Kidney (tissue), 14 donors: Measurements from ENCODE around the gene ESF1. TPM values are rescaled to one million over a fixed set of nuclear protein-coding genes. Genes with fewer than 3 reads are reported as not detected.

Experiments
- DNase-seq, 5 donors: peaks; one replicate each; pipeline ENCODE4 v3.0.0-alpha.2; 2013 to 2020
- FAIRE-seq: peaks from 2 replicates; lab custom pipeline; 2012; peaks lifted over from hg19 to GRCh38; lab: Jason Lieb, UNC
- H3K27ac ChIP-seq, 2 donors: one replicate each; pipeline ENCODE4 v1.7.0; 2013; ENCODE audit warnings: low read depth in 2 of 2, low read length in 2 of 2, inconsistent platforms in 1 of 2
- H3K27me3 ChIP-seq: one replicate; pipeline ENCODE4 v1.7.1; 2013; ENCODE audit warnings: low read length, inconsistent platforms; ENCODE audit not compliant: control insufficient read depth, insufficient read depth
- H3K36me3 ChIP-seq, 3 donors: one replicate each; pipeline versions ENCODE4 v1.7.0 to v1.7.1; 2013; ENCODE audit warnings: low read length in 3 of 3, control low read depth in 1 of 3, inconsistent platforms in 1 of 3; ENCODE audit not compliant: insufficient read depth in 3 of 3, control insufficient read depth in 2 of 3
- H3K4me1 ChIP-seq, 3 donors: one replicate each; pipeline versions ENCODE4 v1.7.0 to v1.7.1; 2013; ENCODE audit warnings: low read length in 3 of 3, inconsistent platforms in 1 of 3, low read depth in 1 of 3; ENCODE audit not compliant: control insufficient read depth in 2 of 3, insufficient read depth in 2 of 3
- H3K4me3 ChIP-seq, 3 donors: one replicate each; pipeline versions ENCODE4 v1.7.0 to v1.8.1; 2013; ENCODE audit warnings: low read length in 3 of 3, control low read depth in 1 of 3, inconsistent platforms in 1 of 3
- H3K9ac ChIP-seq, 3 donors: one replicate each; pipeline versions ENCODE4 v1.7.0 to v1.7.1; 2013; ENCODE audit warnings: low read length in 3 of 3, control low read depth in 1 of 3, inconsistent platforms in 1 of 3
- H3K9me3 ChIP-seq, 3 donors: one replicate each; pipeline versions ENCODE4 v1.7.0 to v1.7.1; 2013; ENCODE audit warnings: low read length in 3 of 3, control low read depth in 1 of 3, inconsistent platforms in 1 of 3; ENCODE audit not compliant: control insufficient read depth in 2 of 3, insufficient read depth in 1 of 3
- CTCF ChIP-seq: IDR thresholded peaks from 3 replicates; pipeline ENCODE4 v1.5.1; 2012; ENCODE audit warnings: mild to moderate bottlenecking, moderate library complexity, borderline replicate concordance; ENCODE audit not compliant: insufficient read depth; ENCODE audit errors: extremely low read depth
- intact Hi-C: fragments of 100-400 bp; cut with DNase I; formaldehyde crosslinking; loops from one replicate; pipeline ENCODE4 v1.11.1; 2022
- polyA plus RNA-seq: library from polyadenylated mRNA; stranded (reverse); fragments of 350-450 nt; fragmentation: Illumina TruSeq; extraction: RNeasy Lipid Tissue Mini Kit (QIAGEN cat#74804); gene quantifications from one replicate; pipeline ENCODE4 v1.2.3, GENCODE V29; 2014; ENCODE audit warnings: low read depth, low replicate concordance; ENCODE audit not compliant: insufficient read depth
- total RNA-seq: library from RNA; stranded (reverse); fragmentation: NEBNext Ultra II Directional; extraction: Animal tissue kit (Norgen Biotek cat#: 25700); gene quantifications from one replicate; pipeline ENCODE4 v1.2.1, GENCODE V29; 2021
- donor health status: control.
- donor health status: control.
- donor health status: control.
- donor health status: control.
- donor health status: control.
- donor health status: DM: yes; HTN: yes; CAD: no.
- donor health status: Normal renal cell carcinoma (clear cell type).

Gene ESF1
- total and polyA plus RNA-seq, 2 donors from 2014 or later: 4.9 to 12.6 TPM

- intact Hi-C loops: loop anchor here (10.0 kb wide), 1 partner anchor 230 kb away; no protein-coding TSS in a partner anchor
- FAIRE-seq: no peak
Measured at GRCh38 chr20:13824459-13824858, 39.7 kb upstream of the ESF1 start.

GRCh38 chr20:13822459-13822858, 37.7 kb upstream of the ESF1 start:
- FAIRE-seq: no peak
- H3K27me3 ChIP-seq: no peaks in the 10 kb centered on the region
- H3K9me3 ChIP-seq: no peaks in the 10 kb centered on the region
- intact Hi-C loops: loop anchor here (10.0 kb wide), 1 partner anchor 232 kb away; no protein-coding TSS in a partner anchor
- H3K4me3 ChIP-seq: no peak overlapping the region
- no peak for DNase-seq
- H3K4me1 ChIP-seq: no peaks in the 10 kb centered on the region
- H3K36me3 ChIP-seq: peaks cover 0 to 6% (median 5%) of the 10 kb centered on the region in 3 donors
- no peak for TF ChIP-seq CTCF
- H3K27ac ChIP-seq: no peak overlapping the region
- H3K9ac ChIP-seq: no peak overlapping the region

More at GRCh38 chr20:13824459-13824858, 39.7 kb upstream of the ESF1 start:
- H3K27ac ChIP-seq: no peak overlapping the region
- H3K9me3 ChIP-seq: no peaks in the 10 kb centered on the region
- no peaks in the 10 kb centered on the region for H3K27me3 ChIP-seq
- no peaks in the 10 kb centered on the region for H3K36me3 ChIP-seq
- DNase-seq: no peak
- H3K4me3 ChIP-seq: no peak overlapping the region
- H3K4me1 ChIP-seq: no peaks in the 10 kb centered on the region
- no peak overlapping the region for H3K9ac ChIP-seq
- TF ChIP-seq CTCF: no peak

- H3K4me3 ChIP-seq: no peak overlapping the region
- intact Hi-C loops: loop anchor here (10.0 kb wide), 1 partner anchor 233 kb away; no protein-coding TSS in a partner anchor
- H3K4me1 ChIP-seq: no peaks in the 10 kb centered on the region
- H3K36me3 ChIP-seq: peaks cover 0 to 8% (median 5%) of the 10 kb centered on the region in 3 donors
- H3K9me3 ChIP-seq: no peaks in the 10 kb centered on the region
- no peak for TF ChIP-seq CTCF
- H3K9ac ChIP-seq: no peak overlapping the region
- no peak for DNase-seq
- FAIRE-seq: no peak
- no peak overlapping the region for H3K27ac ChIP-seq
- no peaks in the 10 kb centered on the region for H3K27me3 ChIP-seq
Measured at GRCh38 chr20:13821876-13822275, 37.2 kb upstream of the ESF1 start.
